IPS DF 6.9 (cell line): ENCODE results near the gene MAPK1IP1L.
"Not testable (repeated sequence)": the region's sequence is repeated elsewhere in the genome, so short reads cannot be mapped to it uniquely, and the experiment has no call there.

ENCODE experiments used
- DNase-seq: peaks from one replicate; pipeline ENCODE4 v3.0.0-alpha.2; 2013; ENCODE audit warnings: low read depth, low spot score
- H3K27ac ChIP-seq: one replicate; pipeline ENCODE4 v1.5.1; 2013; ENCODE audit warnings: low read length, control low read depth
- H3K27me3 ChIP-seq: 2 replicates; pipeline ENCODE4 v1.6.1; 2013; ENCODE audit warnings: mild to moderate bottlenecking, low read length; ENCODE audit not compliant: control insufficient read depth, insufficient read depth
- H3K36me3 ChIP-seq: 2 replicates; pipeline ENCODE4 v1.6.1; 2013; ENCODE audit warnings: low read length; ENCODE audit not compliant: control insufficient read depth, insufficient read depth
- H3K4me1 ChIP-seq: 2 replicates; pipeline ENCODE4 v1.6.1; 2013; ENCODE audit warnings: low read length; ENCODE audit not compliant: control insufficient read depth, insufficient read depth
- H3K4me3 ChIP-seq: 2 replicates; pipeline ENCODE4 v1.5.1; 2013; ENCODE audit warnings: mild to moderate bottlenecking, low read length
- H3K9me3 ChIP-seq: 2 replicates; pipeline ENCODE4 v1.6.1; 2013; ENCODE audit warnings: low read length, inconsistent platforms; ENCODE audit not compliant: control insufficient read depth, insufficient read depth
- WGBS: extraction: QIAGEN DNeasy Blood & Tissue Kit; methylation state at CpG from one replicate; pipeline ENCODE4 v1.1.7; 2013; ENCODE audit warnings: mixed read lengths, missing lambda C conversion rate; ENCODE audit not compliant: insufficient read length, insufficient coverage; 5-methylcytosine and 5-hydroxymethylcytosine counted together

The MAPK1IP1L gene

GRCh38 chr14:55051423-55052268 lies at the start of gene MAPK1IP1L:
MAPK1IP1L (plus strand) TSS chr14:55051647; CDS start chr14:55061684, 10,037 bp downstream.
- no CpG with 5 or more reads among the region's 98 CpGs for WGBS
- Histone ChIP-seq H3K36me3 (no peaks in the 10 kb centered on the region), H3K4me3 (peak within 1 kb of the TSS; percentile 93), H3K4me1 (no peaks in the 10 kb centered on the region), H3K27ac (no peak within 1 kb of the TSS), H3K27me3 (no peaks in the 10 kb centered on the region), H3K9me3 (no peaks in the 10 kb centered on the region)
- peak; percentile 67 for DNase-seq

GRCh38 chr14:55005071-55005470 lies 46.4 kb upstream of the MAPK1IP1L start:
- Histone ChIP-seq H3K4me1 (no peaks in the 10 kb centered on the region), H3K27ac (no peak overlapping the region), H3K27me3 (no peaks in the 10 kb centered on the region), H3K4me3 (no peak overlapping the region), H3K9me3 (no peaks in the 10 kb centered on the region), H3K36me3 (peaks cover 19% of the 10 kb centered on the region)
- DNase-seq, result no peak
- no CpG with 5 or more reads among the region's 4 CpGs for WGBS

DNA sequence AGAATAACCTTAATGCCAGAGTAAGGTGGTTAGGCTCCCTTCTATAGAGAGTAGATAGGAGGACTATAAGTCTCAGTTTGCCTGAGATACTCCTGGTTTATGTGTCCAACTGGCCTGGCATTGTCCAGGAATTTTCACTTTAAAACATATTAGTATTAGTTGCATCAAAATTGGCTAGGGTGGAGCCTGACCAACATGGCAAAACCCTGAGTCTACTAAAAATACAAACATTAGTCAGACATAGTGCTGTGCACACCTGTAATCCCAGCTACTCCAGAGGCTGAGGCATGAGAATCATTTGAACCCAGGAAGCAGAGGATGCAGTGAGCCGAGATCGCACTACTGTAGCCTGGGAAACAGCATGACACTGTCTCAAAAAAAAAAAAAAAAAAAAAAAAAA lies 36.4 kb upstream of the MAPK1IP1L start:
- no peak overlapping the region for H3K4me3 ChIP-seq
- H3K27ac ChIP-seq, result no peak overlapping the region
- no peaks in the 10 kb centered on the region for H3K9me3 ChIP-seq
- peaks cover 3% of the 10 kb centered on the region; the same call in 1 of the 2 replicates for H3K36me3 ChIP-seq
- WGBS, result no CpG with 5 or more reads among the region's 2 CpGs
- H3K27me3 ChIP-seq, result no peaks in the 10 kb centered on the region
- no peaks in the 10 kb centered on the region for H3K4me1 ChIP-seq
- DNase-seq, result no peak

DNA sequence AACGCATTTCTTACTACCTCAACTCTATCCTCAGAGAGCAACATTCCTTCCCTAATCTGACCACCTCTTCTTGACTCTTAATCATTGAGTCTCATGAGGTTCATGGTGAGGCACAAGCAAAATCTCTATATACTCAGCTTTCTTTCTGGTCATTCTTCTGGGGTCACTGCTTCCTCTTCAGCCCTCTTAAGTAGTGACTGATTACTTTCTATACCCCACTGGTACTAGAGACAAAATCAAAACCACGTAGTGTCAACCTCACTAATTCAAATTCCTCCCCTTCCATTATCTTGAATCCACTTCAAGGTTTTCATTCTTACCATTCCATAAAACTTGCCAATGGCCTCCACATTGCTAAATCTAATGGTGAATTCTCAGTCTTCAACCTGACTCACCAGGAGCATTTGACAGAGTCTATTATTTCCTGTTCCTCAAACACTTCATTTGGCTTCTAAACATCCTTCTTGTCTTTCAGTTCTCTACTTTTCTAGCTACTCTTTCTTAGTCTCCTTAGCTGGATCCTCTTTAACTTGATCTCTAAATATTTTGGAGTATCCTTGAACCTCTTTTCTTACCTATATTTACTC lies 31.4 kb upstream of the MAPK1IP1L start:
- Histone ChIP-seq H3K4me3 (no peak overlapping the region), H3K4me1 (no peaks in the 10 kb centered on the region), H3K36me3 (no peaks in the 10 kb centered on the region; the same call in 1 of the 2 replicates), H3K27me3 (no peaks in the 10 kb centered on the region), H3K9me3 (no peaks in the 10 kb centered on the region), H3K27ac (no peak overlapping the region)
- 100% methylated on average over 1 of the region's 2 CpGs for WGBS
- DNase-seq, result no peak

DNA sequence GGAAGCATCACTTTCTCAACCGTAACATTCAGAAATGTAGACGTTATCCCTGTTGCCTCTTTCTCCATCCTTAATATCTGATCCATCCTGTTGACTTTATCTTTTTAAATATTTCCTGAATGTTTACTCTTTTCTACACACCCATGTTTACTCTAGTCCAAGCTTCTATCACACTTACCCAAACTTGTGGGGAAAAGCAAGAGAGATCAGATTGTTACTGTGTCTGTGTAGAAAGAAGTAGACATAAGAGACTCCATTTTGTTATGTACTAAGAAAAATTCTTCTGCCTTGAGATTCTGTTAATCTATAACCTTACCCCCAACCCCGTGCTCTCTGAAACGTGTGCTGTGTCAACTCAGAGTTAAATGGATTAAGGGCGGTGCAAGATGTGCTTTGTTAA lies 27.1 kb upstream of the MAPK1IP1L start:
- not testable (repeated sequence) for H3K27me3 ChIP-seq, H3K4me3 ChIP-seq, H3K4me1 ChIP-seq, H3K27ac ChIP-seq, H3K36me3 ChIP-seq, H3K9me3 ChIP-seq, DNase-seq
- WGBS, result no CpG with 5 or more reads among the region's 5 CpGs

GRCh38 chr14:55025948-55026347 lies 25.5 kb upstream of the MAPK1IP1L start:
- H3K27ac ChIP-seq, result no peak overlapping the region

DNA sequence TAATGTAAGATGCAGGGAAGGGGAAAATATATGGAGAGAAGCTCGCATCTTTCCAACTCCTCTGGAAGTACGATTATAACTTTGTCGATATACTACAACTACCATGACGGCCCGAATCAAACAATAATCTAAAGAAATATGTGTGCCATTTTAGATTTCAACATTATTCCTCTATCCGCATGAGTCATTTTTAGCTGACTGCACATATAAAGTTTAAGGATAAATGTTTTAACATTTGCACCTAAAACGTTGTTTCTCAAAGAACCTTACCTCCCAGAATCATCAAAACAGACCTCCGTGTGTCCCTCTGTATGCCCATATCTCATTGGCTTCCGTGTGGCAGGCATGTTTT lies 25.0 kb upstream of the MAPK1IP1L start:
- H3K27me3 ChIP-seq, result no peaks in the 10 kb centered on the region
- DNase-seq, result no peak
- no peaks in the 10 kb centered on the region for H3K4me1 ChIP-seq
- WGBS, result no CpG with 5 or more reads among the region's 9 CpGs
- H3K4me3 ChIP-seq, result peak overlapping the region; percentile 99
- H3K36me3 ChIP-seq, result no peaks in the 10 kb centered on the region
- H3K9me3 ChIP-seq, result no peaks in the 10 kb centered on the region
- no peak overlapping the region for H3K27ac ChIP-seq

More at GRCh38 chr14:55025948-55026347, 25.5 kb upstream of the MAPK1IP1L start:
- Histone ChIP-seq H3K27me3 (no peaks in the 10 kb centered on the region), H3K36me3 (no peaks in the 10 kb centered on the region), H3K9me3 (no peaks in the 10 kb centered on the region), H3K4me3 (peak overlapping the region; percentile 99; the same call in 1 of the 2 replicates), H3K4me1 (no peaks in the 10 kb centered on the region)
- DNase-seq, result no peak
- no CpG with 5 or more reads among the region's 7 CpGs for WGBS

DNA sequence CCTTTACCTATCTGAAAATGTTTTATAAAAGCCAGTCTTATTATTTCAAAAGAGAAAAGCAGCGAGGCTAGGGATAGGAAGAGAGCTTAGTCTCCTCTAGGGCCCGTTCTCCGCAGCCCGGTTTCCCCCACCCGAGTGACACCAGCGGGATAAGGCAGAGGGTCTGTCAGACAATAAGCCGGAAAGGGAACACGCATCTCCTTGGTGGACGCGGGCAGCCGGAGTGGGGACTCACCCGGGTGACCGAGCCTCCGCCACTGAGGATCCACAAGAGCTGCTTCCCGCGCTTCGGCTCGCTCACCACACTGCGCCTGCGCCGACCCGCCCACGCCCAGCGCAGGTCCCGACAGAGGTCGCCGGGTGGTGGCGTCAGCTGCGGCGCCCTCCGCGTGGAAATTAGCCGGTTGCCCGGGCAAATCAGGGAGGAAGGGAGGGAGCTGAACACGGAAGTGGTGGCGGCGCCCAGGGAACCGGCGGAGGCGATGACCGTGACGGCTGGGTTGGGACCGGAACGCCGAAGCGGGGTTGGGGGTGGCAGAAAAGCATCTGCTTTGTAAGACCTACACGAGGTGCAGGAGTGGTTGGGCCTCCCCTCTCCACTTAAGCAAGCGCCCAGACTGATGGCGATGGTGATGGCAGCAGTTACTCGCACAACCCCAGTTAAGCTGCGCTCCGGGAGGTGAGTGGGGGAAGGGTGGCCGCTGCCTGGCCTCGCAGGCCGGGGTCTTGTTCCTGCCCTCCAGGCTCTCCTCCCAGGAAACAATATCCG lies 24.5 kb upstream of the MAPK1IP1L start, which contains the start of the genes SOCS4 and WDHD1:
SOCS4 (plus strand) TSS at position 444 of the 769 bp plus-strand sequence. CDS start 15,806 bp downstream, outside the sequence.
WDHD1 (minus strand) TSS at position 307 of the 769 bp plus-strand sequence. CDS start 312 bp downstream, outside the sequence.
- no peaks in the 10 kb centered on the region for H3K9me3 ChIP-seq
- DNase-seq, result peak; percentile 85
- H3K4me1 ChIP-seq, result no peaks in the 10 kb centered on the region
- WGBS, result no CpG with 5 or more reads among the region's 56 CpGs
- H3K4me3 ChIP-seq, result peak within 1 kb of the TSS; percentile 99
- H3K27ac ChIP-seq, result peak within 1 kb of the TSS; percentile 7
- no peaks in the 10 kb centered on the region; the same call in 1 of the 2 replicates for H3K36me3 ChIP-seq
- no peaks in the 10 kb centered on the region for H3K27me3 ChIP-seq

DNA sequence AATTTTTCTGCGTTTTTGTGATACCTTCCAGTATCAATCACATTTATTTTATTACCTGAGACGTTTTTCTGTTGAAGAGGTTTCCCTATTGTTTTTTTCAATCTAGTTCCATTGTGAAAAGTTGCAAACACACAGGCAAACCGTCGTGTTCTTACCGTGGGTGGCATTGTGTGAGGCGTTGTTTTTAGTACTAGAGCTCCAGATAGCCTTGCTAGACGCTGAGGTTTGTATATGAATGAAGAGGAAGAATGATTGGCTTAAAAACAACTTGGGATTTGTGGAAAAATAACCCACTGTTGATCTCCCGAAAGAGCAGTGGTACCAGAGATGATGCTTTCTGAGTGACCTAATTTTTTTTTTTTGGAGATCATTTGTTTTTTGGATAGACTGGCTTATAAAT lies 23.4 kb upstream of the MAPK1IP1L start:
- Histone ChIP-seq H3K27me3 (no peaks in the 10 kb centered on the region), H3K9me3 (no peaks in the 10 kb centered on the region), H3K36me3 (no peaks in the 10 kb centered on the region; the same call in 1 of the 2 replicates), H3K4me3 (peak overlapping the region; percentile 99; the same call in 1 of the 2 replicates), H3K27ac (no peak overlapping the region), H3K4me1 (no peaks in the 10 kb centered on the region)
- no CpG with 5 or more reads among the region's 8 CpGs for WGBS
- DNase-seq, result no peak

GRCh38 chr14:55028476-55028875 lies 23.0 kb upstream of the MAPK1IP1L start:
- no CpG with 5 or more reads among the region's 4 CpGs for WGBS
- Histone ChIP-seq H3K36me3 (no peaks in the 10 kb centered on the region; the same call in 1 of the 2 replicates), H3K4me3 (no peak overlapping the region; the same call in 1 of the 2 replicates), H3K4me1 (no peaks in the 10 kb centered on the region), H3K27ac (no peak overlapping the region), H3K9me3 (no peaks in the 10 kb centered on the region), H3K27me3 (no peaks in the 10 kb centered on the region)
- DNase-seq, result no peak
